H1 (cell line): ENCODE data around the gene LITAF. TPM values are rescaled to one million over a fixed set of nuclear protein-coding genes. Genes with fewer than 3 reads are reported as not detected.

Experiments
- CTCF ChIA-PET: fragments of 300-600 bp; sonication (Branson Sonifier 250); formaldehyde crosslinking; loops from one replicate; lab custom pipeline; 2021; ENCODE audit not compliant: partially characterized antibody; lab: Charles Lee
- POLR2A ChIA-PET: fragments of 300-600 bp; sonication (Branson Sonifier 250); formaldehyde crosslinking; loops from one replicate; lab custom pipeline; 2021; ENCODE audit warnings: inconsistent platforms; ENCODE audit not compliant: partially characterized antibody; lab: Charles Lee
- DNase-seq, 2 experiments: peaks; one replicate each; pipeline versions ENCODE4 v3.0.0 to v3.0.0-alpha.2; 2010 to 2022; ENCODE audit warnings: low spot score in 2 of 2, low read depth in 1 of 2, mixed read lengths in 1 of 2
- FAIRE-seq: peaks from 2 replicates; lab custom pipeline; 2011; peaks lifted over from hg19 to GRCh38; lab: Jason Lieb, UNC
- H2AFZ ChIP-seq: 2 replicates; pipeline ENCODE4 v1.8.1; 2012; ENCODE audit warnings: low read length, inconsistent platforms
- H2AK5ac ChIP-seq: 2 replicates; pipeline ENCODE4 v1.6.1; 2013; ENCODE audit warnings: low read depth, low read length
- H2BK120ac ChIP-seq: replicated peaks from 2 replicates; pipeline ENCODE3; 2013; ENCODE audit warnings: low read depth, low read length, inconsistent platforms
- H2BK12ac ChIP-seq: 2 replicates; pipeline ENCODE4 v1.6.1; 2013; ENCODE audit warnings: low read depth, low read length
- H2BK15ac ChIP-seq: 2 replicates; pipeline ENCODE4 v1.6.1; 2013; ENCODE audit warnings: low read length
- H2BK20ac ChIP-seq: 2 replicates; pipeline ENCODE4 v1.6.1; 2013; ENCODE audit warnings: low read length
- H2BK5ac ChIP-seq: 2 replicates; pipeline ENCODE4 v1.6.1; 2013; ENCODE audit warnings: low read depth, low read length
- H3K14ac ChIP-seq: 2 replicates; pipeline ENCODE4 v1.6.1; 2013; ENCODE audit warnings: inconsistent platforms; ENCODE audit not compliant: insufficient read length
- H3K18ac ChIP-seq: 2 replicates; pipeline ENCODE4 v1.6.1; 2013; ENCODE audit warnings: low read length; ENCODE audit errors: extremely low read depth
- H3K23ac ChIP-seq: 2 replicates; pipeline ENCODE4 v1.6.1; 2013; ENCODE audit warnings: inconsistent platforms; ENCODE audit not compliant: insufficient read length
- H3K23me2 ChIP-seq: 2 replicates; pipeline ENCODE4 v1.6.1; 2013; ENCODE audit warnings: low read depth, low read length
- H3K27ac ChIP-seq: 2 replicates; pipeline ENCODE4 v1.6.1; 2011; ENCODE audit warnings: low read depth, low read length, inconsistent platforms
- H3K27me3 ChIP-seq, 4 experiments: replicated peaks in 1 of 4; 1 replicate in 1 of 4; 2 replicates in 3 of 4; pipeline versions ENCODE4 v1.6.1 to v1.8.1; 2011 to 2013; ENCODE audit warnings: low read length in 3 of 4, mild to moderate bottlenecking in 3 of 4, inconsistent platforms in 2 of 4, mixed read lengths in 2 of 4, moderate library complexity in 1 of 4; ENCODE audit not compliant: control insufficient read depth in 3 of 4, insufficient read depth in 3 of 4; ENCODE audit errors: extremely low read depth in 1 of 4
- H3K36me3 ChIP-seq, 4 experiments: 2 replicates each; pipeline versions ENCODE4 v1.6.1 to v1.8.1; 2011 to 2013; ENCODE audit warnings: mild to moderate bottlenecking in 4 of 4, low read length in 3 of 4, moderate library complexity in 2 of 4, control low read depth in 1 of 4, inconsistent platforms in 1 of 4; ENCODE audit not compliant: insufficient read depth in 4 of 4, control insufficient read depth in 2 of 4
- H3K4ac ChIP-seq: replicated peaks from 2 replicates; pipeline ENCODE3; 2013; ENCODE audit warnings: low read length, low read depth, mixed read lengths, inconsistent platforms; ENCODE audit not compliant: insufficient read length
- H3K4me1 ChIP-seq, 4 experiments: replicated peaks in 1 of 4; 1 replicate in 1 of 4; 2 replicates in 3 of 4; pipeline versions ENCODE4 v1.6.1 to v1.8.1; 2011 to 2013; ENCODE audit warnings: low read length in 3 of 4, inconsistent platforms in 2 of 4, mixed read lengths in 1 of 4; ENCODE audit not compliant: insufficient read depth in 4 of 4, control insufficient read depth in 3 of 4
- H3K4me2 ChIP-seq, 2 experiments: 2 replicates each; pipeline versions ENCODE4 v1.6.1 to v1.8.1; 2011 to 2013; ENCODE audit warnings: low read depth in 2 of 2, low read length in 2 of 2, control low read depth in 1 of 2, inconsistent platforms in 1 of 2, mild to moderate bottlenecking in 1 of 2; ENCODE audit not compliant: insufficient read depth in 1 of 2
- H3K4me3 ChIP-seq, 4 experiments: fragments of 200-600, 300-600 bp in 1 of 4; sonication (generic), shearing (Covaris generic), sonication (Bioruptor Twin) in 1 of 4; 2 replicates each; pipeline versions ENCODE4 v1.5.1 to v1.8.1; 2011 to 2016; ENCODE audit warnings: low read length in 4 of 4, low read depth in 3 of 4, control low read depth in 2 of 4, inconsistent platforms in 2 of 4, mild to moderate bottlenecking in 2 of 4, mixed read lengths in 1 of 4, moderate library complexity in 1 of 4; ENCODE audit not compliant: insufficient read depth in 2 of 4; ENCODE audit errors: extremely low read depth in 1 of 4
- H3K56ac ChIP-seq: replicated peaks from 2 replicates; pipeline ENCODE3; 2013; ENCODE audit warnings: low read depth, mild to moderate bottlenecking, mixed read lengths, low read length, inconsistent platforms; ENCODE audit not compliant: insufficient read length
- H3K79me1 ChIP-seq: 2 replicates; pipeline ENCODE4 v1.6.1; 2013; ENCODE audit warnings: low read depth, low read length, control low read depth
- H3K79me2 ChIP-seq, 2 experiments: 2 replicates each; pipeline versions ENCODE4 v1.6.1 to v1.8.1; 2012 to 2013; ENCODE audit warnings: low read length in 2 of 2, mild to moderate bottlenecking in 2 of 2, inconsistent platforms in 1 of 2; ENCODE audit not compliant: insufficient read depth in 2 of 2, control insufficient read depth in 1 of 2
- H3K9ac ChIP-seq, 4 experiments: replicated peaks in 1 of 4; 1 replicate in 1 of 4; 2 replicates in 3 of 4; pipeline versions ENCODE4 v1.6.1 to v1.8.1; 2011 to 2013; ENCODE audit warnings: low read depth in 3 of 4, low read length in 3 of 4, control low read depth in 2 of 4, mild to moderate bottlenecking in 2 of 4, moderate library complexity in 2 of 4, inconsistent platforms in 1 of 4; ENCODE audit errors: extremely low read depth in 1 of 4
- H3K9me3 ChIP-seq, 2 experiments: 2 replicates each; pipeline versions ENCODE4 v1.6.1 to v1.8.1; 2012 to 2013; ENCODE audit warnings: mild to moderate bottlenecking in 2 of 2, moderate library complexity in 2 of 2, control low read depth in 1 of 2, inconsistent platforms in 1 of 2, low read depth in 1 of 2, low read length in 1 of 2, mixed read lengths in 1 of 2; ENCODE audit not compliant: insufficient read depth in 2 of 2
- H4K20me1 ChIP-seq, 2 experiments: replicated peaks in 1 of 2; 2 replicates each; pipeline versions ENCODE3 to v1.8.1; 2011 to 2013; ENCODE audit warnings: inconsistent platforms in 2 of 2, low read length in 2 of 2, mild to moderate bottlenecking in 1 of 2; ENCODE audit not compliant: insufficient read depth in 2 of 2, control insufficient read depth in 1 of 2
- H4K5ac ChIP-seq: 2 replicates; pipeline ENCODE4 v1.6.1; 2013; ENCODE audit warnings: low read length, low read depth, mixed read lengths, inconsistent platforms; ENCODE audit not compliant: insufficient read length
- H4K8ac ChIP-seq: 2 replicates; pipeline ENCODE4 v1.8.0; 2013; ENCODE audit warnings: mild to moderate bottlenecking, moderate library complexity, low read length, inconsistent platforms; ENCODE audit not compliant: insufficient read depth; ENCODE audit errors: extremely low read depth
- H4K91ac ChIP-seq: replicated peaks from 2 replicates; pipeline ENCODE3; 2013; ENCODE audit warnings: low read length, mixed read lengths, inconsistent platforms; ENCODE audit not compliant: insufficient read length
- ASH2L ChIP-seq: fragments of 200-600, 300-600 bp; sonication (generic); IDR thresholded peaks from one replicate; pipeline ENCODE4 v1.7.1; 2017; ENCODE audit warnings: low read length
- ATF3 ChIP-seq: IDR thresholded peaks from 2 replicates; pipeline ENCODE4 v1.6.1; 2011; ENCODE audit warnings: low read depth, mild to moderate bottlenecking, low read length; ENCODE audit not compliant: insufficient read depth
- POLR2AphosphoS5 ChIP-seq: IDR thresholded peaks from 2 replicates; pipeline ENCODE4 v1.6.1; 2011; ENCODE audit warnings: low read depth, low read length
- RAD21 ChIP-seq, 2 experiments: IDR thresholded peaks in 1 of 2; conservative IDR thresholded peaks in 1 of 2; 2 replicates each; pipeline ENCODE4 v1.6.1; 2011; ENCODE audit warnings: low read depth in 2 of 2, low read length in 2 of 2, improper control_type of control experiment in 1 of 2, inconsistent platforms in 1 of 2, mild to moderate bottlenecking in 1 of 2, moderate library complexity in 1 of 2
- SAP30 ChIP-seq: fragments of 300-600 bp; sonication (generic); IDR thresholded peaks from 2 replicates; pipeline ENCODE4 v1.7.1; 2012; ENCODE audit warnings: low read length, moderate library complexity, mild to moderate bottlenecking, inconsistent platforms; ENCODE audit not compliant: insufficient read depth, insufficient replicate concordance
- SP4 ChIP-seq: IDR thresholded peaks from 2 replicates; pipeline ENCODE4 v1.6.1; 2012; ENCODE audit warnings: low read length, inconsistent platforms
- SRF ChIP-seq: IDR thresholded peaks from 2 replicates; pipeline ENCODE4 v1.6.1; 2011; ENCODE audit warnings: mild to moderate bottlenecking, low read depth, low read length, moderate library complexity
- USF2 ChIP-seq: IDR thresholded peaks from 2 replicates; pipeline ENCODE4 v1.6.1; 2011; ENCODE audit warnings: low read length, improper control_type of control experiment
- WGBS, 2 experiments: shearing (Covaris generic) in 1 of 2; methylation state at CpG; one replicate each; pipeline versions ENCODE4 v1.1.6 to v1.1.7; 2013 to 2015; ENCODE audit warnings: low lambda C conversion rate in 2 of 2, mixed read lengths in 2 of 2, inconsistent platforms in 1 of 2, low coverage in 1 of 2, missing lambda C conversion rate in 1 of 2; ENCODE audit not compliant: insufficient replicate concordance in 2 of 2, insufficient coverage in 1 of 2, insufficient read length in 1 of 2; ENCODE audit errors: extremely low coverage in 1 of 2, missing lambda C conversion rate in 1 of 2; 5-methylcytosine and 5-hydroxymethylcytosine counted together
- polyA plus RNA-seq, 7 experiments: library from polyadenylated mRNA; depleted of rRNA in 3 of 7; stranded (reverse) in 5 of 7; unstranded in 2 of 7; fragments of >200 nt in 5 of 7; fragments of 200-250 nt in 2 of 7; gene quantifications; 1 replicate in 5 of 7; 2 replicates in 1 of 7; 4 replicates in 1 of 7; pipeline versions ENCODE4 v1.2.1 to v1.2.3, GENCODE V29; 2011 to 2013; ENCODE audit warnings: missing spikeins in 2 of 7, mixed read lengths in 2 of 7
- total RNA-seq: library from RNA; stranded (reverse); fragmentation: NEBNext Ultra II Directional; extraction: Animal tissue kit (Norgen Biotek cat#: 25700); gene quantifications from 2 replicates; pipeline ENCODE4 v1.2.1, GENCODE V29; 2021

Gene LITAF
- total and polyA plus RNA-seq, 2 of the 8 experiments (the other 6 are each of a cell fraction or from before 2014, with no cell fraction given), result 165 to 205 TPM

- Histone ChIP-seq H3K4me1 (peaks cover 5 to 15% (median 7%) of the 10 kb centered on the region in 4 experiments), H3K23me2 (no peaks in the 10 kb centered on the region), H3K9ac (no peak overlapping the region), H2BK120ac (peak overlapping the region; percentile 54), H2AK5ac (no peak overlapping the region), H3K27me3 (no peaks in the 10 kb centered on the region), H3K4ac (no peak overlapping the region), H3K56ac (no peak overlapping the region), H4K91ac (no peak overlapping the region), H3K4me2 (no peak overlapping the region), H3K36me3 (no peaks in the 10 kb centered on the region), H3K4me3 (no peak overlapping the region), H3K14ac (no peak overlapping the region), H2BK5ac (no peak overlapping the region; the same call in 1 of the 2 replicates), H4K20me1 (no peaks in the 10 kb centered on the region), H3K79me2 (no peaks in the 10 kb centered on the region), H2BK20ac (no peak overlapping the region), H4K5ac (peak overlapping the region; percentile 45), H2BK12ac (peak overlapping the region; percentile 91; the same call in 1 of the 2 replicates), H3K79me1 (no peaks in the 10 kb centered on the region), H2BK15ac (0 out of 2 replicates have a peak overlapping the region, but pooled peaks have one; percentile 72), H3K23ac (no peak overlapping the region), H2AFZ (peak overlapping the region; percentile 36; the same call in 1 of the 2 replicates), H4K8ac (0 out of 2 replicates have a peak overlapping the region, but pooled peaks have one; percentile 62), H3K27ac (no peak overlapping the region), H3K18ac (peak overlapping the region; percentile 73; the same call in 1 of the 2 replicates), H3K9me3 (no peaks in the 10 kb centered on the region)
- ChIA-PET POLR2A (interaction anchor here (1.1 to 2.4 kb wide), 3 partner anchors 18 to 22 kb away, joined by 3 to 11 read pairs (median 5); no protein-coding TSS in a partner anchor), CTCF (interaction anchor here (0.9 to 2.2 kb wide), 4 partner anchors 10 to 37 kb away, joined by 3 to 11 read pairs (median 4); no protein-coding TSS in a partner anchor)
- FAIRE-seq (no peak), DNase-seq (no peak)
- TF ChIP-seq ASH2L (no peak), RAD21 (IDR thresholded peaks at IDR 0.05 in 1 of 2, conservative IDR thresholded peaks at IDR 0.05 in 1 of 2; ENCODE audit: low read depth in 2 of 2, low read length in 2 of 2) (no peak), ATF3 (no peak), POLR2AphosphoS5 (no peak), SRF (no peak), USF2 (no peak), SAP30 (no peak), SP4 (no peak)
- WGBS, 2 experiments, result 84% methylated on average over 16 of the region's 16 CpGs; no CpG with 5 or more reads in 1 of the 2 experiments
Observed at GRCh38 chr16:11618107-11618717, 31.5 kb upstream of the LITAF start.
